HG03095 (cell line): ENCODE results near the gene TCF7L2.

Source experiments
- ATAC-seq: cut with Tn5 transposase; IDR thresholded peaks from one replicate; pipeline ENCODE4 v1.9.1; 2021; ENCODE audit warnings: moderate library complexity; ENCODE audit not compliant: unreplicated experiment

TCF7L2 gene

GRCh38 chr10:113041841-113042750, 92.0 kb downstream of the TCF7L2 start:
- no peak for ATAC-seq

GRCh38 chr10:113042868-113043267, 92.8 kb downstream of the TCF7L2 start:
- no peak for ATAC-seq

GRCh38 chr10:113044016-113044755, 94.1 kb downstream of the TCF7L2 start:
- ATAC-seq, result no peak

GRCh38 chr10:113045147-113046055, 95.4 kb downstream of the TCF7L2 start:
- ATAC-seq, result no peak

GRCh38 chr10:113047151-113047550, 97.1 kb downstream of the TCF7L2 start:
- ATAC-seq, result no peak

- ATAC-seq, result no peak
Measured at GRCh38 chr10:113047605-113047962, 97.5 kb downstream of the TCF7L2 start.

- ATAC-seq, result no peak
Measured at GRCh38 chr10:113047963-113048781, 98.1 kb downstream of the TCF7L2 start.

GRCh38 chr10:113049881-113050280, 99.8 kb downstream of the TCF7L2 start:
- ATAC-seq, result no peak

GRCh38 chr10:113052076-113052830, 102.2 kb downstream of the TCF7L2 start:
- ATAC-seq, result no peak

- ATAC-seq, result no peak
Measured at GRCh38 chr10:113053091-113053490, 103.0 kb downstream of the TCF7L2 start.

GRCh38 chr10:113053881-113054280, 103.8 kb downstream of the TCF7L2 start:
- no peak for ATAC-seq

GRCh38 chr10:113055458-113055857, 105.4 kb downstream of the TCF7L2 start:
- ATAC-seq, result no peak

- no peak for ATAC-seq
Measured at GRCh38 chr10:113056030-113056429, 106.0 kb downstream of the TCF7L2 start.

- ATAC-seq, result no peak
Measured at GRCh38 chr10:113056441-113057021, 106.5 kb downstream of the TCF7L2 start.

GRCh38 chr10:113057948-113058522, 108.0 kb downstream of the TCF7L2 start:
- ATAC-seq, result no peak

- ATAC-seq, result no peak
Measured at GRCh38 chr10:113058523-113059370, 108.7 kb downstream of the TCF7L2 start.

- ATAC-seq, result no peak
Measured at GRCh38 chr10:113059371-113059780, 109.3 kb downstream of the TCF7L2 start.
